CD4-positive, alpha-beta T cell treated with Interleukin-15 for 4 hours (primary cell): Measurements from ENCODE around the gene GOLGA8Q.
A peak's percentile ranks its signal among the peaks of the same experiment; 100 is the strongest.
"Not testable (repeated sequence)": the region's sequence is repeated elsewhere in the genome, so short reads cannot be mapped to it uniquely, and the experiment has no call there.

Experiments
- DNase-seq: peaks from one replicate; pipeline ENCODE4 v3.0.0-alpha.2; 2020; ENCODE audit warnings: low spot score

GOLGA8Q gene

GRCh38 chr15:30551750-30552149 lies at the start of gene GOLGA8Q:
TSS of gene GOLGA8Q (plus strand) at chr15:30552050. CDS start at chr15:30552078, 28 bp downstream.
- not testable (repeated sequence) for DNase-seq

- not testable (repeated sequence) for DNase-seq
These were observed 48.7 kb upstream of the GOLGA8Q start for GRCh38 chr15:30502904-30503781.

GRCh38 chr15:30504162-30504843 lies 47.5 kb upstream of the GOLGA8Q start:
- not testable (repeated sequence) for DNase-seq

GRCh38 chr15:30514545-30514944 lies 37.3 kb upstream of the GOLGA8Q start:
- not testable (repeated sequence) for DNase-seq

GRCh38 chr15:30523453-30524243 lies 28.2 kb upstream of the GOLGA8Q start:
- DNase-seq: not testable (repeated sequence)

- DNase-seq: not testable (repeated sequence)
These were observed 25.9 kb upstream of the GOLGA8Q start for GRCh38 chr15:30525912-30526311.

- not testable (repeated sequence) for DNase-seq
These were observed 22.8 kb upstream of the GOLGA8Q start for GRCh38 chr15:30529049-30529448.

GRCh38 chr15:30566949-30567348 lies 15.1 kb downstream of the GOLGA8Q start:
- DNase-seq: peak; percentile 0

GRCh38 chr15:30573012-30573491 lies 21.2 kb downstream of the GOLGA8Q start:
- DNase-seq: not testable (repeated sequence)

GRCh38 chr15:30579394-30579970 lies 27.6 kb downstream of the GOLGA8Q start:
- not testable (repeated sequence) for DNase-seq

- not testable (repeated sequence) for DNase-seq
These were observed 28.9 kb downstream of the GOLGA8Q start for GRCh38 chr15:30580716-30581115.

GRCh38 chr15:30598953-30599352 lies 47.1 kb downstream of the GOLGA8Q start:
- not testable (repeated sequence) for DNase-seq

GRCh38 chr15:30603796-30604195 lies 51.9 kb downstream of the GOLGA8Q start, which contains the start of gene GOLGA8H:
TSS of gene GOLGA8H (plus strand) at chr15:30604028. CDS start at chr15:30604126, 98 bp downstream.
- DNase-seq: not testable (repeated sequence)
